GM18502 (cell line): ENCODE data around the gene KLF2.

Source experiments
- ATAC-seq: cut with Tn5 transposase; IDR thresholded peaks from one replicate; pipeline ENCODE4 v1.9.1; 2021; ENCODE audit warnings: mild to moderate bottlenecking; ENCODE audit not compliant: unreplicated experiment, poor library complexity

KLF2 gene

GRCh38 chr19:16361926-16362325, 37.3 kb downstream of the KLF2 start:
- no peak for ATAC-seq

DNA sequence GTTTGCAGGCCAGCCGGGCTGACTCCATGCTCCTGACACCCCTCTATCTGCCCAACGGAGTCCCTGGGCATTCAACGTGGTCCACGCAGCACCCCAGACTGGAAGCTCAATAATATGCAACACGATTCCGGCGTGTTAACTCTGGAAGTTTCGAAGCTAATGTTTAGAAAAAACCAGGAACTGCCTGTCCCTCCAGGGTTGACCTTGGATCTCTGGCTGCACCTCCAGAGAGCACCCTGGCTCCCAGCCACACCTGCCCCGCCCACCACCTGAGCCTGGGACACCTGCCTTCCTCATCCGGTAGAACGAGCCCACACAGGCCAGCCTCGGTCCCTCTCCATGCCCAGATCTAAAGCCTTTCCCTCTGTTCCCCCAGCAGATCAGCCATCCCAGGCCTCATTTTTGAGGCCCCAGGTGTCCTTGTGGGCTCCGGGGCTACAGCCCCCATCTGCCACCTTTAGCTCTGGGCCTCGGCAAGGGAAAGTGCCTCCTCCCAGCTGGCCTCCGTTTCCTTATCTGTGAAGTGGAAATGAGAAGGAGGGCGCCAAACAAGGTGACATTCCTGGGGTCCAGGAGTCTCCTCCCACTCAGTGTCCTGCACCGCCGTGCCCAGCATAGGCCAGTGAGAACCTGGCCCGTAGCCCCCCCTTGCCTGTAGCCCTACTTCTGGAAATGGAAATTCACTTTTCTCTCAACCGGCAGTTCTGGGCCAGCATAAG, 38.7 kb downstream of the KLF2 start:
- ATAC-seq, result no peak

DNA sequence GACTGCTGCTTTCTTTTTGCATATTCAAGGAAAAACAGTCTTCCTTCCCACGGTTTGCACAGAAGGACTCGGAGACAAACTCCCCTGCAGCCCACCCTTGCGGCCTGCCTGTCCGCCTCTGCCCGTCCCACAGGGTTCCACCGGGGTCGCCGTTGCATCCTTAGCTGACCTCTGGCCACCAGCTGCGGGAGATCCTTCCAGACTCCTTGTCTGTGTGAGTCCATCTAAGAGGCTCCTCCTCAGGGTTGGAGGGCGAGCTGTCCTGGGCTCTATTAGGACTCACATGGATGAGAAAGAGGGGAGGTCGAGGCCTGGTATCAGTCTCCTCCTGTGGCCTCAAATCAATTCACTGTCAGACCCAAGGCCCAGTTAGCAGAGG, 39.2 kb downstream of the KLF2 start:
- no peak for ATAC-seq

DNA sequence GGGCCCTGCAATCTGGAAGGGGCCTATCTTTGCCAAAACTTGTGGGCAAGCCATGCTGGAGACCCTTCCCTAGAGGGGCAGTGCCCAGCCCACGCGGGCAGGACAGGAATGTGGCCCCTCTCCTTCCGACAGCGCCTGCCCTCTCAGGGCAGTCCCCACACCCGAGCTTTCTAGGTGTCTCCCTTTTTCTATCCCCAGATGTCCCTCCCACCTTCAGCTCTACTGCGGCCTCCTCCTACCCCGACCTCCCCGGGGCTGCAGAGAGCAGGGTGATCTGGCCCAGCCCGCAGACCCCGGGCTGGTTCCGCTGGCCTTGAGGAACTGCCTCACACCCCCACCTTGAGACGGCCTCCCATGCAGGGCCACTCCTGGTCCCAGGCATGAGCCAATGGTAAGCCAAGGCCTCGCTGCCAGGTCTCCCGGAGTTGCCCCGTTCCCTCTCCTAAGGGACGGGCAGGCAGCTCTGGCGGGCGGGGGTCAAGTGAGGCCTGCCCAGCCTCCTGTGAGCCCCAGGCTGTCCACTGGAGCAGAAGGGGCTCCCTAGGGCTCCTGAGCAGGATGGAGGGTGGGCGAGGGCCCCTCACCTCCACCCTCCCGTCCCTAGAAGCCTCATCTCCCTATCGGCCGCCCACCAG, 39.7 kb downstream of the KLF2 start:
- no peak for ATAC-seq

DNA sequence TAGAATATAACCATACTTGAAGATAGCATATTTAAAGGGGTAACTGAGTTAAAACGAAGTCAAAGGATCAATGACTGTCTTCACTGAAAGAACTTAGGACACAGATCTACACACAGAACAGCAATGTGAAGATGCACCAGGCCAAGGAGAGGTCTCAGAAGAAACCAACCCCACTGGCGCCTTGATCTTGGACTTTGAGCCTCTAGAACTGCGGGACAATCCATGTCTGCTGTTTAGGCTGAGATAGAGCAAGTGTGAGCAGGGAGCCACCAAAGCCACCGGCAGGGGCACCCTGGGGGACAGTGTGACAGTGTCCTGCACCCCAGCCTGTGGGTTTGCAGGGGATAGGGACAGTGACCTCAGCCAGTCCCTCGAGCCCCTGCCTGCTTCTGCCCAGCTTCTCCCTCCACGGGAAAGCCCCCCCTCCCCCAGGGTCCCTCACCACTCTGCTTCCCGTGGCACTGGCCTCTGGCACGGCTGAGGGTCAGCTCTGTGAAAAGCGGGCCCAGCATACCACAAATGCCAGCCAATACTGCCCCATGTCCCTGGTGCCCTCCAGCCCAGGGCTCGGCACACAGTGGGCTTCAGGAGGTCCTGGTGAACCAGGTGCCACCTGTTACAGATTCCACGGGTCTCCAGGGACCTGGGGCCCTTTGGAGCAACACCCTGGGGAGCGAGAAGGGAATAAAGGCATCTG, 40.8 kb downstream of the KLF2 start:
- ATAC-seq, result no peak

- ATAC-seq, result no peak
Observed at GRCh38 chr19:16366056-16366432, 41.4 kb downstream of the KLF2 start.

- ATAC-seq, result peak; percentile 51
Observed at GRCh38 chr19:16366433-16367260, 42.0 kb downstream of the KLF2 start.

GRCh38 chr19:16367261-16367683, 42.6 kb downstream of the KLF2 start:
- ATAC-seq, result no peak

GRCh38 chr19:16368385-16369305, 44.0 kb downstream of the KLF2 start:
- no peak for ATAC-seq

DNA sequence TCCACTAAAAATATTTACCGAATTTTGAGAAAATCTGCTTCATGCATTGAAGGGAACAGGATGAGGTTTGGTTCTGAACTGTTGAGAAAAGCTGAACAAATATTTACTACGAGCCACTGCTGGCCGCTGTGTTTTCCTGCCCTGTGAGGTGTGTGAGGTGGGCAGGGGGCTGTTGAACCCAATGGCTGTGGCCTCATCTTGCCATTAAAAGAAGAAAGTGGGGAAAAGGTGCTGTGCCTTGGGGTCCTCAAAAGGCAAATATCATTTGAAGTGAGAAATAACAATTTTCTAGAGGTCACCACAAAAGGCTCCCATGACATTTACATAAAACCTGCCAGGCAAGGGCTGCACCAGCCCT, 44.7 kb downstream of the KLF2 start:
- ATAC-seq, result no peak

GRCh38 chr19:16369664-16370576, 45.3 kb downstream of the KLF2 start:
- no peak for ATAC-seq

GRCh38 chr19:16370641-16371391, 46.2 kb downstream of the KLF2 start:
- no peak for ATAC-seq

DNA sequence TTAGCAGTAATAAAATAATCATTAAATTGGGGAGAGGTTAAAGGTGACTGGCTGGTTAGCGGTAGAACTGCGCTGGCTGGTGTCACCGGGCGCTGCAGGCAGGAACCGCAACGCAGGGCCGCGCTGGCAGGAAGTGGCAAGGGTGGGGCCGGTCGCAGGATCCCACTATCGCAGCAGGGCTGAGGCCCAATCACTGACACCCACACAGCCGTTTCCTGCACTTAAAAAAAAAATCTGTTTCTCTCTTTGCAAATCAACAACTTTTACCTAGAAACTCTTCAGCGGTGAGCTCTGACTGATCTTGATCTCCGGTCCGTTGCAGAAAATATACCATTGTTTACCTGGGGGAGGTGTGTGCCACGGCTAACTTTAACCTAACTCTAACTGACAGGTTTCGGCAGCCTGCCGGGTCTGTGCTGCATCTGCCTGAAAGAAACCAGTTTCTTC, 46.9 kb downstream of the KLF2 start:
- ATAC-seq, result peak; percentile 72

DNA sequence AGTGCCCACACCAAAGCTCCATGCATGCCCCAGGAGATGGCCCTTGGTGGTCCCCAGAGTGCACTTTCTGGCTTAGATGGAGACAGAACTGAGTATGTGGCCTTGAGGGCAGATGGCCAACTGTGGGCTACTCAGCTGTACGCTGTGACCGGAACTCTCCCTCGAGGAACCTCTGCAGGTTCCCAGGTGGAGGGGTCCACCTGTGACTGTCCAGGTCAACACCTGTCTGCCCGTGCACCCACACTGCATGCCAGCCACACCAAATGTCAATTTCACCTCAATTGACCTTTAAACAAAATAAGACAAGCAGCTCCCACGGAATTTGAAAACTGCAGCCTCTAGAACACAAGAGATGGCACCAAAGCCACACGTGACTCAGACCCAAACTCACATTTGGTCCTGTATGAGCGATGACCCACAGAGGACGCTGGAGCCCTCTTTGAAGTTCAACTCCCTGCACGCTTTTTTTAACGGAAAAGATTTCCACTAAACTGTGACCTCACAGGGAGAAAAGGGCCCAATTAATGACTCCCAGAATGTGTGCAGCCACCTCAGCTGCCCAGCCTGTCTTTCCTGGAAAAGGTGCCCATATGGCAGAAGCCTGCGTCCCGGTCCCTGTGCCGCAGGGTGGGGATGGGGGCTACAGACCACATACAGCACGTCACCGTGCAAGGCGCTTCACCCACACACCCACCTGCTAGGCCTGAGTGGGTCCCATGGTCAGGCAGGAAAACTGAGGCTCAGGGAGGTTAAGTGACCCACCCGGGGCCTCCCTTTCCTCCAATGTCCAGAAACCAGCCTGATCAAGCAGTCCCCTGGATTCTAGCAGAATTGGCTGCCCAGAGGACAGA, 47.7 kb downstream of the KLF2 start:
- ATAC-seq, result no peak

DNA sequence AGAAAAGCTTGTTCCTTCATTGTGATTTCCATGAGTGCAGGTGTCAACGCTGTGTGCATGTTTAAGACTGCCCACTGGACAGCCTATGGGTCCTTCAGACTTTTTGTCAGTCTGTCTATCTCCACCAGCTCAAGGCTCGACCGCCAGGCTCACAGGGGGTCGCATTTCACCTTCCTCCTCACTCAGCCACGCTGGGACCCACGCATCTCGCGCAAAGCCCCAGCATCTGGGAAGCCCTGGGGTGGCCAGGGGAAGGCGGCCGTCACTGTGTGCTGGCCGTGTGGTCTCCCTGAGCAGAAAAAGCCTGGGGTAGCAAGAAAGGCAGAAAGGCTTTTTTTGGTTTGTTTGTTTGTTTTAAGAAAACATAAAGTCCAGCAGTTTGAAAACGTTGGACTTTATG, 48.5 kb downstream of the KLF2 start:
- no peak for ATAC-seq

DNA sequence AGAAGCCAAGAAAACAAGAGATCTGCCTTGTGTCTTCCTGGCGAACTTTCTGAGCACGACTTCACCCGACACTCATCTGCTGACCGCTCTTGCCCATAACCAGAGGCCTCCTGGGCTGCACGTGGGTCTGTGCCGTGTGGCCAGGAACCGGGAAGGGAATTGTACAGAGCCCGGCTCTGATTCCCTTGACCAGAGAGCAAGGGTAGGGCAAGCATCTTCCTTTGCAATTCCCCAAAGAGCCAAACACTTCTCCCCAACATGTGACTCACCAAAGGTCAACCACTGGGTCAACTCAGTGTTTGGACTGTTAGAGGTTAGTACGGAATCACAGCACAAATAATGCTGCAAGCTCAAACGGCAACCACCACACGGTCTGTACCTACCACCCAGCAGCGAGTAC, 48.9 kb downstream of the KLF2 start:
- ATAC-seq, result no peak

- no peak for ATAC-seq
Observed at GRCh38 chr19:16373989-16374388, 49.4 kb downstream of the KLF2 start.
